Measurements from ENCODE around the gene TRIP13. TPM values are rescaled to one million over a fixed set of nuclear protein-coding genes. Genes with fewer than 3 reads are reported as not detected.

TRIP13 gene
- total and polyA plus RNA-seq, 2 of the 13 experiments (the other 11 are each of a cell fraction or from before 2014, with no cell fraction given): 13.5 to 33.0 TPM

DNA sequence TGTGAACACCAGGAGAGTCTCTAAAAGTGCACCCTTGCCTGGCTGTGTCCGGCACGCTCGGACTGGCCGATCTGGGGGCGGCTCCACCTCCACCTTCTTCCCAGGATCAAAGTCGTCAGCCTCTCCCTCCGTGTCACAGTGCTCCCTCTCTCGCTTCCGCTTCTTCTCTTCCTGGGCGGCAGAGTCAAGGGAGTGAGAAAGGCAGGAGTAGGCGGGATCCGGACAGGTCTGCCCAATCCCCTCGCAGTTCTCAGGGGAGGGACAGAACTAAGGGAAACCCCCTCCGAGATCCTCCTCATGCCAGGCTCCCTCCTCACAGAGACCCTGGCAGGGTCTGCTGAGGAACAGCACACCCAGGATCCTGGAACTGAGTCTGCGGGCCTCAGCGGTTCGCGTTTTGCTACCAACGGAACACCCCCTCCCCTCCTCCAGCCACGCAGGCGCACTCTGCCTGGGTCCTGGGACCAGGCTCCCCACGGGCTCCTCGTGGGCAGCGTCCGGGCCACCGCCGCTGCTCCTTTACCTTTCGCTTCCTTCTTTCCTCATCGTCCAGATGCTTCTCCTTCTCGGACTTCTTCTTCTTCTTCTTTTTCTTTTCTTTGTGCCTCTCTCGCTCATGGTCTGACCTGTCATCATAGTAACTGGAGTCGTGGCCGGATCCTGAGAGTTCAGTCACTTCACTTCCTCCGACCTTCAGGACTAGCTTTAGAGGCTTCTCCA is 1.4 kb upstream of the TRIP13 start (continued):
- TF ChIP-seq NFYC (CRISPR knock-in tag; IDR thresholded peaks at IDR 0.05) (peak; percentile 57), NFE2L2 (IDR thresholded peaks at IDR 0.05; ENCODE audit: low read length) (no peak), HIVEP1 (CRISPR knock-in tag; IDR thresholded peaks at IDR 0.05) (peak; percentile 70), POLR2AphosphoS5 (IDR thresholded peaks at IDR 0.05; ENCODE audit: low read depth, low read length) (peak; percentile 40; the same call in 1 of the 2 replicates), TCF7 (IDR thresholded peaks at IDR 0.05; ENCODE audit: low read depth) (peak; percentile 21; the same call in 1 of the 2 replicates), XRCC5 (optimal IDR thresholded peaks at IDR 0.05; ENCODE audit: low read length) (no peak), PTBP1 (IDR thresholded peaks at IDR 0.05; ENCODE audit: low read depth, low read length, poor library complexity, severe bottlenecking) (peak; percentile 57)
- TF ChIP-seq, protein P1, sequence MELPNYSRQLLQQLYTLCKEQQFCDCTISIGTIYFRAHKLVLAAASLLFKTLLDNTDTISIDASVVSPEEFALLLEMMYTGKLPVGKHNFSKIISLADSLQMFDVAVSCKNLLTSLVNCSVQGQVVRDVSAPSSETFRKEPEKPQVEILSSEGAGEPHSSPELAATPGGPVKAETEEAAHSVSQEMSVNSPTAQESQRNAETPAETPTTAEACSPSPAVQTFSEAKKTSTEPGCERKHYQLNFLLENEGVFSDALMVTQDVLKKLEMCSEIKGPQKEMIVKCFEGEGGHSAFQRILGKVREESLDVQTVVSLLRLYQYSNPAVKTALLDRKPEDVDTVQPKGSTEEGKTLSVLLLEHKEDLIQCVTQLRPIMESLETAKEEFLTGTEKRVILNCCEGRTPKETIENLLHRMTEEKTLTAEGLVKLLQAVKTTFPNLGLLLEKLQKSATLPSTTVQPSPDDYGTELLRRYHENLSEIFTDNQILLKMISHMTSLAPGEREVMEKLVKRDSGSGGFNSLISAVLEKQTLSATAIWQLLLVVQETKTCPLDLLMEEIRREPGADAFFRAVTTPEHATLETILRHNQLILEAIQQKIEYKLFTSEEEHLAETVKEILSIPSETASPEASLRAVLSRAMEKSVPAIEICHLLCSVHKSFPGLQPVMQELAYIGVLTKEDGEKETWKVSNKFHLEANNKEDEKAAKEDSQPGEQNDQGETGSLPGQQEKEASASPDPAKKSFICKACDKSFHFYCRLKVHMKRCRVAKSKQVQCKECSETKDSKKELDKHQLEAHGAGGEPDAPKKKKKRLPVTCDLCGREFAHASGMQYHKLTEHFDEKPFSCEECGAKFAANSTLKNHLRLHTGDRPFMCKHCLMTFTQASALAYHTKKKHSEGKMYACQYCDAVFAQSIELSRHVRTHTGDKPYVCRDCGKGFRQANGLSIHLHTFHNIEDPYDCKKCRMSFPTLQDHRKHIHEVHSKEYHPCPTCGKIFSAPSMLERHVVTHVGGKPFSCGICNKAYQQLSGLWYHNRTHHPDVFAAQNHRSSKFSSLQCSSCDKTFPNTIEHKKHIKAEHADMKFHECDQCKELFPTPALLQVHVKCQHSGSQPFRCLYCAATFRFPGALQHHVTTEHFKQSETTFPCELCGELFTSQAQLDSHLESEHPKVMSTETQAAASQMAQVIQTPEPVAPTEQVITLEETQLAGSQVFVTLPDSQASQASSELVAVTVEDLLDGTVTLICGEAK (IDR thresholded peaks at IDR 0.05): no peak
- TF ChIP-seq, protein P1 (CRISPR knock-in tag; IDR thresholded peaks at IDR 0.05): no peak
- TF ChIP-seq, protein P2, sequence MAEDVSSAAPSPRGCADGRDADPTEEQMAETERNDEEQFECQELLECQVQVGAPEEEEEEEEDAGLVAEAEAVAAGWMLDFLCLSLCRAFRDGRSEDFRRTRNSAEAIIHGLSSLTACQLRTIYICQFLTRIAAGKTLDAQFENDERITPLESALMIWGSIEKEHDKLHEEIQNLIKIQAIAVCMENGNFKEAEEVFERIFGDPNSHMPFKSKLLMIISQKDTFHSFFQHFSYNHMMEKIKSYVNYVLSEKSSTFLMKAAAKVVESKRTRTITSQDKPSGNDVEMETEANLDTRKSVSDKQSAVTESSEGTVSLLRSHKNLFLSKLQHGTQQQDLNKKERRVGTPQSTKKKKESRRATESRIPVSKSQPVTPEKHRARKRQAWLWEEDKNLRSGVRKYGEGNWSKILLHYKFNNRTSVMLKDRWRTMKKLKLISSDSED (CRISPR knock-in tag; IDR thresholded peaks at IDR 0.05): no peak

Measured in HepG2 (cell line).